Testis (tissue), 3 donors: ENCODE results near the gene C1orf21. TPM values are rescaled to one million over a fixed set of nuclear protein-coding genes. Genes with fewer than 3 reads are reported as not detected.
A peak's percentile ranks its signal among the peaks of the same experiment; 100 is the strongest.

ENCODE experiments used
- DNase-seq: peaks from one replicate; pipeline ENCODE4 v3.0.0-alpha.2; 2019
- H3K27ac ChIP-seq, 2 donors: fragments of 200-600 bp; sonication (generic); one replicate each; pipeline ENCODE4 v1.5.1; 2019
- H3K27me3 ChIP-seq: fragments of 200-600 bp; sonication (generic); one replicate; pipeline ENCODE4 v1.5.1; 2019
- H3K36me3 ChIP-seq: fragments of 200-600 bp; sonication (generic); one replicate; pipeline ENCODE4 v1.5.1; 2017; ENCODE audit warnings: low read depth; ENCODE audit errors: missing control alignments
- H3K4me1 ChIP-seq: fragments of 200-600 bp; sonication (generic); one replicate; pipeline ENCODE4 v1.5.1; 2019
- H3K4me3 ChIP-seq, 2 donors: fragments of 200-600 bp; sonication (generic); one replicate each; pipeline ENCODE4 v1.5.1; 2017 to 2019
- H3K9me3 ChIP-seq: fragments of 200-600 bp; sonication (generic); one replicate; pipeline ENCODE4 v1.5.1; 2017
- CTCF ChIP-seq, 3 experiments: fragments of 450-650 bp in 2 of 3; fragments of 200-600 bp in 1 of 3; sonication (generic) in 1 of 3; IDR thresholded peaks; one replicate each; pipeline ENCODE4 v1.5.1; 2016 to 2019; ENCODE audit warnings: antibody characterized with exemption in 3 of 3, mild to moderate bottlenecking in 2 of 3, moderate library complexity in 1 of 3
- POLR2A ChIP-seq: fragments of 450-650 bp; IDR thresholded peaks from one replicate; pipeline ENCODE4 v1.6.1; 2017; ENCODE audit warnings: antibody characterized with exemption, mild to moderate bottlenecking, moderate library complexity
- WGBS, 2 donors: methylation state at CpG; one replicate each; pipeline ENCODE4 v1.1.5; 2018; 5-methylcytosine and 5-hydroxymethylcytosine counted together
- intact Hi-C: fragments of 100-400 bp; cut with DNase I; formaldehyde crosslinking; loops from one replicate; pipeline ENCODE4 v1.15.1; 2023; ENCODE audit warnings: low total_unique reads
- polyA plus RNA-seq: library from polyadenylated mRNA; stranded (reverse); fragments of 350-450 nt; fragmentation: Illumina TruSeq; extraction: RNeasy Lipid Tissue Mini Kit (QIAGEN cat#74804); gene quantifications from one replicate; pipeline ENCODE4 v1.2.3, GENCODE V29; 2014; ENCODE audit warnings: low read depth, low replicate concordance; ENCODE audit not compliant: insufficient read depth
- total RNA-seq, 2 donors: library from RNA; depleted of rRNA; stranded (reverse); fragments of >200 nt; gene quantifications; one replicate each; pipeline ENCODE4 v1.2.3, GENCODE V29; 2016

The C1orf21 gene
- total and polyA plus RNA-seq, 3 donors from 2014 or later = 13.9 to 17.2 (median 16.0) TPM

- no peaks in the 10 kb centered on the region for H3K27me3 ChIP-seq
- peak overlapping the region in 1 of 2 donors; percentile 63 for H3K27ac ChIP-seq
- TF ChIP-seq CTCF (IDR thresholded peaks at IDR 0.05) (peak; percentile 84 to 93 (median 92)), POLR2A (no peak)
- intact Hi-C loops = loop anchor here (10.0 kb wide), 1 partner anchor 589 kb away; no protein-coding TSS in a partner anchor
- WGBS, 2 donors = 10 to 23% methylated on average over 16 to 38 of the region's 40 CpGs
- peak overlapping the region; percentile 16 to 56 for H3K4me3 ChIP-seq
- peak; percentile 90 for DNase-seq
- H3K4me1 ChIP-seq = peaks cover 7% of the 10 kb centered on the region
- H3K9me3 ChIP-seq = no peaks in the 10 kb centered on the region
- no peaks in the 10 kb centered on the region for H3K36me3 ChIP-seq
Observed at GRCh38 chr1:184664042-184664660, 277.3 kb downstream of the C1orf21 start.

GRCh38 chr1:184664661-184665060 is 277.8 kb downstream of the C1orf21 start:
- Histone ChIP-seq H3K9me3 (no peaks in the 10 kb centered on the region), H3K27ac (no peak overlapping the region), H3K4me1 (peaks cover 7% of the 10 kb centered on the region), H3K4me3 (peak overlapping the region; percentile 16 to 56), H3K36me3 (no peaks in the 10 kb centered on the region), H3K27me3 (no peaks in the 10 kb centered on the region)
- 57 to 64% methylated on average over 14 to 15 of the region's 15 CpGs for WGBS, 2 donors
- no peak for TF ChIP-seq CTCF (IDR thresholded peaks at IDR 0.05)
- TF ChIP-seq POLR2A = no peak
- no peak for DNase-seq
- intact Hi-C loops = loop anchor here (10.0 kb wide), 1 partner anchor 590 kb away; no protein-coding TSS in a partner anchor

- WGBS, 2 donors = 73 to 82% methylated on average over 6 of the region's 6 CpGs
- no peak overlapping the region for H3K27ac ChIP-seq
- H3K9me3 ChIP-seq = no peaks in the 10 kb centered on the region
- no peak for TF ChIP-seq POLR2A
- no peak for TF ChIP-seq CTCF (IDR thresholded peaks at IDR 0.05)
- peaks cover 7% of the 10 kb centered on the region for H3K4me1 ChIP-seq
- no peak overlapping the region for H3K4me3 ChIP-seq
- intact Hi-C loops = loop anchor here (10.0 kb wide), 1 partner anchor 591 kb away; no protein-coding TSS in a partner anchor
- H3K27me3 ChIP-seq = no peaks in the 10 kb centered on the region
- no peaks in the 10 kb centered on the region for H3K36me3 ChIP-seq
- no peak for DNase-seq
Observed at GRCh38 chr1:184665360-184665759, 278.5 kb downstream of the C1orf21 start.

GRCh38 chr1:184669391-184669790 is 282.6 kb downstream of the C1orf21 start:
- Histone ChIP-seq H3K4me1 (no peaks in the 10 kb centered on the region), H3K27ac (no peak overlapping the region), H3K36me3 (no peaks in the 10 kb centered on the region), H3K27me3 (no peaks in the 10 kb centered on the region), H3K4me3 (no peak overlapping the region), H3K9me3 (no peaks in the 10 kb centered on the region)
- TF ChIP-seq CTCF (IDR thresholded peaks at IDR 0.05) (no peak), POLR2A (no peak)
- DNase-seq = no peak
- intact Hi-C loops = loop anchor here (10.0 kb wide), 1 partner anchor 595 kb away; no protein-coding TSS in a partner anchor
- 73 to 83% methylated on average over 1 of the region's 1 CpG for WGBS, 2 donors
